Measurements from ENCODE around the gene N4BP2L2.
A peak's percentile ranks its signal among the peaks of the same experiment; 100 is the strongest.

The N4BP2L2 gene

DNA sequence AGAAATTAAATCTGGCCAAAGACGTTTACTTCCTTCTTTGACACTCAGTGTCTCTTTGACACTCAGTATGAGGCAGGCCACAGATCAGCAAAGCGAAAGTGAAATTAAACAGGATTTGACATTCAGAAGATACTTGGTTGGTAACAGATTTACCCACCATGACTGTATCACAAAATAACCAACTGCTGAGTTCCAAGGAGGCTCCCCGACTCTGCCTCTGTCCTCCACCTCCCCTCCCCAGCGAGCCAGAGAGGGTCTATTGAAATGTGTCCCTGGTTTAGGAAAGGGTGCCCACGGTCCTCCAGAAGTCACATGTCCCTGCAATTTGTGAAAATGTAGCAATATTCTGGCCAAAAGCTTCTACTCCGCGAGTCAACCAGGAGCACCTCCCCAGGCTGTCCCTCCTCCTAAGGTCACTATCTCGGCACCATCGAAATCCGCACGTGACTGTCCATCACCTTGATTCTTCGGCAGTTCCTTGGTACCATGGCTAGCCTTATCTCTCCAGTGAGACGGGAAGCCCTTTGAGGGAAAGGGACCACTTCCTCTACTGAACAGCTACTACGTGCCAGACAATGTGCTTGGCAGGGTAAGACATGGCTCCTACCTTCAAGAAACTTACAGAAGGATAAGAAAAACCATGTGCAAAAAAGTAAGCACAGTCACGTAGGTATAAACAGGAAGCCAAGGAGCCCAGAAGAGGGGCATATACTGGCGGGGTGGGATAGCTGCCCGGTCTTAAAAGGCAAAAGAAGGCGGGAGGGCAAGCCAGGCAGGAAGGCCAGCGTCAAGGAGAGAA, 112.2 kb downstream of the N4BP2L2 start:
- DNase-seq (ENCODE audit: low read depth in 2 of 2): peak; percentile 6 to 16

DNA sequence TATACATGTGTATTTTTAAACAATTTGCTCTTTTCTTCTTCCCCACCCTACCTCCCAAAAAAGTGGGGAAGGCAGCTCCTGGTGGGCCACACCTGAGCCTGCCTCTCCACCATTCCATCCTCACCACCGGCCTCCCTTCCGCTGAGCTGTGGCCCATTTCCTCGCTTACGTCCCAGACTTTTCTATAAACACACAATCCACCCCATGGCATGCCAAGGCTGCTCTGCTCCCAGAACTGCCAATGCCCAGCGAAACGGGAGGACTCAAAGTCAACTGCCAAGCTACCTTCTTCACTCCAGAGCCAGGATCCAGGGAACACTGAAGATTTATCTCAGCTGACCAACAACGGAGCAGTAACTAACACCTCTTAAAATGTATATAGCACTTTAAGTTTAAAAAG, 113.4 kb downstream of the N4BP2L2 start:
- DNase-seq (ENCODE audit: low read depth in 2 of 2): no peak

DNA sequence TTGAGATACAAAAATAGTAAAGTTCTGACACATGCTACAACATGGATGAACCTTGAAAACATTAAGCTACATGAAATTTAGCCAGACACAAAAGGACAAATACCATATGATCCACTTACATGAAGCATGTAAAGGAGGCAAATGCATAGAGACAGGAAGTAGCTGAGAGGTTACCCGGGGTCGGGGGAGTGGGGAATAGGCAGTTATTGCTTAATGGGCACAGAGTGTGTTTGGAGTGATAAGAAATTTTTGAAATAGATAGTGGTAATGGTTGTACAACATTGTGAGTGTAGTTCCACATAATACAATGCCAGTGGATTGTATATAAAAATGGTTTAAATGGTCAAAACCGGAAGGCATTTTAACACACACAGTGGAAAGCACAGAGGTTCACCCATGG, 115.0 kb downstream of the N4BP2L2 start:
- DNase-seq (ENCODE audit: low read depth in 2 of 2): no peak

DNA sequence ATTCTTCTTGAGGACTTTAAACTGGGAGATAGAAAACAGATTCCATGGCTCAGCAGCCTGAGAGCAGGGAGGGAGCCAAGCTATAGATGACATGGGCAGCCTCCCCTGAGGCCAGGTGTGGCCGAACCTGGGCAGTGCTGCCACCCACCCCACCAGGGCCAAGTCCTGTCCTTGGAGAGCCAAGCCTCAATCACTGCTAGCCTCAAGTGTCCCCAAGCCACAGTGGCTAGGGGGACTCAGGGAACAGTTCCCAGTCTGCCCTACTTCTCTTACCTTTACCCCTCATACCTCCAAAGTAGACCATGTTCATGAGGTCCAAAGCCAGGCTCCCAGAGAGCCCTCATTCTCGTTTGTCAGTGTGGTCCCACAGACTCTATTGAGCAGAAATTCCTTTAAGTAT, 118.7 kb downstream of the N4BP2L2 start:
- no peak for DNase-seq (ENCODE audit: low read depth in 2 of 2)

DNA sequence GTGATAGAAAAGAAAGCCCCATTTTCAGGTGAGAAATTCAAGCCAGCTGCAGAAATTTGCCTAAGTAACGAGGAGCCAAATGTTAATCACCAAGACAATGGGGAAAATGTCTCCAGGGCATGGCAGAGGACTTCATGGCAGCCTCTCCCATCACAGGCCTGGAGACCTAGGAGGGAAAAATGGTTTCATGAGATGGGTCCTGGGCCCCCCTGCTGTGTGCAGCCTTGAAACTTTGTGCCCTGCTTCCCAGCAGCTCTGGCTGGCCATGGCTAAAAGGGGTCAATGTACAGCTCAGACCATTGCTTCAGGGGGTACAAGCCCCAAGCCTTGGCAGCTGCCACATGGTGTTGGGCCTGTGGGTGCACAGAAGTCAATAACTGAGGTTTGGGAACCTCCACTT, 120.6 kb downstream of the N4BP2L2 start:
- no peak for DNase-seq (ENCODE audit: low read depth in 2 of 2)

DNA sequence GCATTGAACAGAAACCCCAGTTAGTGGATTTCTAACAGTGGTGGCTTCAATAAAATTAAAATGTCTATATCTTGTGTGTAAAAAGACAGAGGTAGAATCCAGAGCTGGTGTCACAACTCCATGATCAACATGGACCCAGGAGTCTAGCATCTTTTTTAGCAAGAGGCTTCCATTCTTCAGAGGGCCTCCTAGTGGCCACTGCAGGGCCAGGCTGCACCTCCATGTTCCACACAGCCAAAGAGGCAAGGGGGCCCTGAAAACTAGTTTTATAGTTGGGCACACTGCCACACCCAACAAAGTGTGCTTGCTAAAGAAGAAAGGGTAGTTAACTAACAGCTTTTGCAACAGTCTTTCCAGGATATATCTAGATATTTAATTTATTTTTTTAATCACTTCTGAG, 123.6 kb downstream of the N4BP2L2 start:
- DNase-seq (ENCODE audit: low read depth in 2 of 2): no peak

DNA sequence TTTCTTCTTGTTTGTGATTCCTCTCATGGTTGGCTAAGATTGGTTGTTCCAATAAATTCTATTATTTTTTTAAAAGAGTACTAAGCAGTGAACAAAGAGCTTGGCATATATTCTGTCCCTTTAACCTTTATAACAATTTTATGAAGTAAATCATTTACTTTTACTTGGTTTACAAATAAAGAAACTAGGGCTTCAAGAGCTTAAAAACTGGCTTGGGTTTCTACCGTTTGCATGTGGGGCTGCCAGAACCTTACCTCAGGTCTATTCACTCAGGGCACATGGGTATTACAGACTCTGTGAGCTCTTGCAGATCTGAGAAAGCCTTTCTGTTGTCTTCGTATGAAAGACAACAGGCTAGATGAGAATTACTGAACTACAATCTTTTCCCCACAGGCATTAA, 124.0 kb downstream of the N4BP2L2 start:
- no peak for DNase-seq (ENCODE audit: low read depth in 2 of 2)

DNA sequence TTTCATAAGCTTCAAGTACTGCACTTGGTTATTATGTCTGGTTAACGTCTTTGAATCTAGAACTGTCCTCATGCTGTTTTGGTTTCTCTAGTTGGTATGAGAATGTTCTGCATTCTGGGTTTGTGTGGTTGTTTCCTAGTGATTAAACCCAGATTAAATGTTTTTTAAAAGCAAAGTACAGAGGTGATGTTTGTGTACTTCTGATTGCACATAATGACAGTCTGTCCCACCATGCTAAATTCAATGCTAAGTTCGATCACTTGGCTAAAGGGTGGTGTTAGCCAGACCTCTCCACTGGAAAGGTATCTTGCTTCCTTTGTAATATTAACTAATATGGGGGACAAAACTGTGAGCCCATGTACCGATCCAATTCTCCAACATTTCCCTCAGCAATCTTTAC, 125.3 kb downstream of the N4BP2L2 start:
- no peak for DNase-seq (ENCODE audit: low read depth in 2 of 2)

DNA sequence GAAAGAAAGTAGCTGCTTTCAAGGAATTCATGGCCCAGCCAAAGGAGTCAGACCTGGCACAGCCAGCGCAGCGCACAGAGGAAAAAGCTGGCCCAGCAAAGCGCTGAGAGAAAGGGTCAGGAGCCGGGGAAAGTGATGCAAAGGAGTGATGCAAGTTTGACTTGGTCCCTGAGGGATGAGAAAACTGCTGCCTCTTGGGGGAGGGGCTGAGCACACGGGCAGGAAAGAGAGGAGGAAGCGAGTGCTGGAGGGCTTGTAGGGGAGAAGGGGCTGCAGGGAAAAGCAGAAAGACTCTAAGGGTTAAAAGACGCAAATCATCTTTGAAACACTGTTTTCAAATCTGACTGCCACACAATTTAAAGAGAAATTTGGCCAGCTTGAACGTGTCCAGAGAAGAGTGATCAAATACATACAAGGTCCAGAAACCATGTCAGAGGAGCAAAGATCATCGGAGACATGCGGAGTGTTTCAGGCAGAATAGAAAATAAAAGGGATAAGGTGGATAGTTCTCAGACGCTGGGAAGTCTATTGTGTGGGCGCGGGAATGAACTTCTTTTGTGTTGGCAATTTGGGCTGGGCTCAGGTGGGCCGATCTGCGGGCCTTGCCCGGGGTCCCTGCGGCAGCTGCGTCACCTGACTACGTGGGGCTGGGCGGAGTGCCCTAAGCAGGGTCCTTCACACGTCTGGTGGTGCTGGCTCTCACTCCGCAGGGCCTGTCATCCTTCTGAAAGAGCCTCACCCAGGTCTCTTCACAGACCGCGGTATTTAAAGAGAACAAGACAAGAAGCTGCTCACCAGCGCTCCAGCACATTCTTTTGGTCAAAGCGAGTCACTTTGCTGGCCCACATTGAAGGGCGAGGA, 128.8 kb downstream of the N4BP2L2 start:
- no peak for DNase-seq (ENCODE audit: low read depth in 2 of 2)

DNA sequence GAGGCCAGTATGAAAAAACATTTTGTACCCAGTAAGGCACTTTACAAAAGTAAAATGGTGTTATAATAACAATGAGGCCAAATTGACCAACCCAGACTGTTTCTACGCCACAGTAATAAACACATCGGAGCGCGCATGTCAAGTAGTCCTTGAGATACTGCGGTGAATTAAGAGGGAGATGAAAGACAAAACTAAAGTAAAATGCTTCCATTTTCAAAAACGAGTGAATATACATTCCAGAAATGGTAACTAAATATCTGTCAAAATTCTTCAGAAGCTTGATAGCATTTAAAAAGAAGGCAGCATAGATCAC, 129.6 kb downstream of the N4BP2L2 start:
- DNase-seq (ENCODE audit: low read depth in 2 of 2): no peak

DNA sequence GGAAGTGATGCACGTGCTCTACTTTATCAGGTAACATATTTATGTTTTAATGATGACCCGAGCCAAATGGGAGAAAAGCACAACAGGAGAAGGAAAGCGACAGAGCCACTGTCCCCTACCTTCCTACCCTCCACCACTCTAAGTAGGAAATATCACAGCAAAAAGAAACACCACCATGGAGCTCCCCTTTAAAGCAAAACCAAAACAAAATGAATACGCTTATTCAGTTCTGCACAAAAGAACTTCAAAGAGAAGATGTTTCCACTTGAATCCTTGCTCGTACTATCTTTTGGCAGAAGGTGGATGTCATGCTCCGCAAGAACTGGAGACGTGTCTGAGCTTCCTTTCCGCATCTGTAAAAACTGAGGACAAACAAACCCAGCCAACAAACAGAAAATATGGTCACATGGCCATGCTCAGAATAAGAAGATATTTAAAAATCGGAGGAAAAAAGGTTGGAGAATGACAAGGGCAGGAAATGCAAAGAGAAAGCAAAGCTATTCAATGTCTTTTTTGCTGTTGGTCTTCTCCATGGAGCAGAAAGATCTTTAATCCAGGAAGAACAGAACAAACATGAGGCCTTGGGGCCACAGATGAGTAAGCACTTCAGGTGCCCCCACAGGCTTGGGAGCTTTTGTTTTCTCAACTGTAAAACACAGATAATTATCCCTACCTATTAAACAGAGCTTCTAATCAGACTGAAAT, 130.1 kb downstream of the N4BP2L2 start:
- DNase-seq (ENCODE audit: low read depth in 2 of 2): no peak

DNA sequence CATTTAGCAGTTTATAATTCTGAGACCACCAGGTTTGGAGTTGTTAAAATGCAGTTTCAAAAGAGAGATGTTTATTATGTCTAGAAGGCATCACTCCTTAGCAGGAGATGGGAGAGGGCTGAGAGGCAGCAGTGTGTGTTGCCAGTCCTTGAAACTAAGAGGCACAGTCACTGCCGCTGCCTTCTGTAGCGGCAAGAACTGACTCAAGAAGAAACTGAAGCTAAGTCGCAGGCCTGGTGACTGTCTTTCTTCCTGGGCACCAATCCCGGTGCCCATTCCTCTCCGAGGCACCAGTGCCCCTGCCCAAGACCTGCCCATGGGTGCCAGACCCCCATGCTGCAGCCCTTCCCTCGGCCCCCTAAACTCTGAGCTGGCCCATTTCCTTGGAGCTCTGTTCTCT, 130.7 kb downstream of the N4BP2L2 start:
- no peak for DNase-seq (ENCODE audit: low read depth in 2 of 2)

DNA sequence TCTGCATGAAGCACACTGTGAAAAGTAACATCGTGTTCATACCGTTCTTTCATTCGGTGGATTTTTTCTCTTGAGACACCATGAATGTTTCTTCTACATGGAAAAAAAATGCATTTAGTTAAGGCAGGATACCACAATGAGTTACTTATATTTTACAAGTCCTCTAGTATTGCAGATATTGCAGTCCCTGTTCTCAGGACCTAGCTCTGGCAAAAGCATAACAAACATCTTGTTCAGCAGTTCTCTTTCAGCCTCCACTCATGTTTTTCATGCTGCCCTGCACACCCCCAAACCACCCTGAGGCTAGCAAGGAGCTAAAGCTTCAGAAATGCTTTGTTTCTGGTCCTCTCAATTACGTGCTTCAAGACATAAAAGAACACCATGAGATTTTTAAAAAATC, 135.5 kb downstream of the N4BP2L2 start:
- no peak for DNase-seq (ENCODE audit: low read depth in 2 of 2)

DNA sequence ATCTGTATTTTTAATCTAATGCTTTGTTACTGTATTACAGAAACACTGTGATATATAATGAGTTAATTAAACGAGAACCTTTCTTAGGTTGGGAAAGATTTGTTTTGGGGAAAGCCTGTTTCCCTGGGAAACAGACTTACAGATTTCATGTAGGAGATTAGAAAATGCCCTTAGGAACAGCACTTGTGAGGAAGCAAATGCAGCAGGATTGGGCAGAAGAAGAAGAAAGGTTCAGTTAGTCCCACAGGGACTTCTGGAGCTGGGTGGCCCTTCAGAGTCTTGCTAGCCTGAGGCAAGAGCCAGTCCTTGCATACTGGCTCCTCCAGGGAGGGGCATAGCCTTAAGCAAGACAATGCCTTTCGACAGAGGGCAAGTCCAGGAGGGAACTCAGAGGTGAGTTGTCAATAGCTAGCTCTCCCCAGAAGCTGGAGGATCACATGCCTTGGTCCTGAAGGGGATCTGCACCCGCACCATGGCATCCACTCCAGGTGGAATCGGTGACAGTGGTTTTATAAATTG, 147.4 kb downstream of the N4BP2L2 start:
- DNase-seq (ENCODE audit: low read depth in 2 of 2): no peak

DNA sequence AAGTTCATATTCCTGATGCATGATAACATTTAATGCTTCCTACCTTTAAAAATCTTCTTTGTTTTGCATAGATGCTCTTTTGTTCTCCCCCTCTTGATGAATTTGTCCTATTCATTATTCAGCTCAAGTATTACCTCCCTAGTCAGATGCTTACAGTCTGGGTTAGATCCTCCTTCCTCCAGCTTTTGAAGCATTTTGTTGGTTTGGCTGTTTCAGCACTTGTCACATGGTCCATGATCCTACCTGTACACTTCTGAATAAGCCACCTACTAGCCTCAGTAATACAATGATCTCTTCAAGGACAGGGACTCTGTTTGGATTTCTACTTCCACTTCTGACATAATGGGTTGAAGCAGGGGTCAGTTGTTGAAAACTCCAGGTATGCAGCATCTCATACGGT, 148.1 kb downstream of the N4BP2L2 start:
- no peak for DNase-seq (ENCODE audit: low read depth in 2 of 2)

DNA sequence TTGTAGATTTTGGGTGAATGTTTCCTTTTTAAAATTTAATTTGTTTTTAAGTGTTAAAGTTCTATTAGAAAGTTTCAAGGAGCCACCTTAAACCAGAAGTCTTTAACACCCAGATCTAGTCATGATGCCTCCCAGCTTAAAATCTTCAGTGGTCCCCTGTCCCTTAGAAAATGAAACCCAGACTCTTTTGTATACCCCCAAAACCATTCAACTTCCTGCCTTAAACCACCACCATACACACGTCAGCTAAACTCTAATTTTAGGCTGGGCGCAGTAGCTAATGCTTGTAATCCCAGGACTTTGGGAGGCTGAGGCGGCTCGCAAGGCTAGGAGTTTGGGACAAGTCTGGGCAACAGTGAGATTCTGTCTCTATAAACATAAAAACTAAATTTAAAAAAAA, 148.5 kb downstream of the N4BP2L2 start:
- no peak for DNase-seq (ENCODE audit: low read depth in 2 of 2)

DNA sequence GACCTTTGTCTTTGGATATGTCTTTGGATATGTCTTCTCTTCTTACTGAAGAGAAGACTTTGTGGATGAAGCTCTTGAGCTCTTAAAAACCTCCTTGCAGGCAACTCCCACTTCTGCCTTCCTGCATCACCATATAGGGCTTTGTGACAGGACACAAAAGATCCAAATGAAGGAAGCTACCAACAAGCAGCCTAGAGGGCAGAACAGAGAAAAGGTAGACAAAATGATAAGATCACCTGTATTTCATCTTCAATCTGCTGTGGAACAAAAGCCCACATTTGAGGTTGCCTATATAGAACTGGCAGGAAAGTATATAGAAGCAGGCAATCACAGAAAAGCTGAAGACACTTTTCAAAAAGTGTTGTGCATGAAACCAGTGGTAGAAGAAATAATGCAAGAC, 153.2 kb downstream of the N4BP2L2 start:
- no peak for DNase-seq (ENCODE audit: low read depth in 2 of 2)

DNA sequence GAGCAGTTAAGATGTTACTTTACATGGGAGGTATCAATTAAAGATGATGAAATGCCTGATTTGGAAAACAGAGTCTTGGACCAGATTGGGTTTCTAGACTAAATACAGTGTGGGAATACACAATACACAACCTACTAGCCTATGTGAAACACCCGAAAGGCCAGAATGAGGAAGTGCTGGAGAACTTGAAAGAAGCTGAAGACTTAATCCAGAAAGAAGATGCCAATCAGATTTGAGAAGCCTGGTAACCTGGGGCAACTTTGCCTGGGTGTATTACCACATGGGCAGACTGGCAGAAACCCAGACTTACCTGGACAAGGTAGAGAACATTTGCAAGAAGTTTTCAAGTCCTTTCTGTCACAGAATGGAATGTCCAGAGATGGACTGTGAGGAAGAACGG, 153.9 kb downstream of the N4BP2L2 start:
- no peak for DNase-seq (ENCODE audit: low read depth in 2 of 2)

DNA sequence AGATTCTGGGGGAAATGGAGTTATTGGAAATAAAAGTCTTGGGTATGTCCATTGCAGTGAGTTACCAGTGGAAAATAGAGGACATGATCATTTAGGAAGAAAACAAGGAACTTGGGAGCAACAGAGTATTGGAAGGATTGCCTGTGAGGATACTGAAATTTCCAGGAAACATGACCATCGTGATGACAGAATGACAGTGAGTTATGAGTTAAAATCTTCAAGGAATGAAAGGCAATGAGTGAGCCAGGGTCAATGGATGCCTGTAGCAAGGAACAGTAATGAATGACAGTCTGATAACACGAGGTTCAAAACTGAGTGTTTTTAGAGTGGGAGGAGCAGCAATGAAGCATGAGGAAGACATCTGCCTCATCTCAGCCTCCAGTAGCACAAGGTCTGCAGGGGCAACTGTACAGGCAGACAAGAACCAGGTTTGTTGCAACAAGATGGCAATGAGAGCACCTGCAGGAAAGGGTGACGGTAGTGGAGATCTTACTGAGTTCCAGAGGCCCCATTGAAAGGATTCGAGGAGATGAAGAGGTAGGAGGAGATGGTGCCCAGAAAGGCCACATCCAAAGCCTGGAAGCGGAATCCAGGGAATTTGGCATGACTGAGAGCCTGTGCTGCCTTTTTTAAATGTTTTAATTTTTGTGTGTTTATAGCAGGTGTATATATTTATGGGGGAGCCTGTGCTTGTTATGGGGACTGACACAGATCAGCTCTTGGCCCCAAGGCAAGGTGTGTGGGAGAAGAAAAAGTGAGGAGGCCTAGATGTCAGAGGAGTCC, 154.6 kb downstream of the N4BP2L2 start:
- no peak for DNase-seq (ENCODE audit: low read depth in 2 of 2)
